Activated CD4-positive, alpha-beta memory T cell treated with anti-CD3 and anti-CD28 coated beads, Interleukin-2, amount 10 ng/mL, durations not matched to agents 7 days and 5 days (primary cell): ENCODE results near the gene CTLA4. TPM values are rescaled to one million over a fixed set of nuclear protein-coding genes. Genes with fewer than 3 reads are reported as not detected.
"Not testable (repeated sequence)": the region's sequence is repeated elsewhere in the genome, so short reads cannot be mapped to it uniquely, and the experiment has no call there.

ENCODE experiments used
- CTCF ChIA-PET: fragments of 350-600 bp; sonication (Branson Sonifier 250); formaldehyde crosslinking; loops from one replicate; lab custom pipeline; 2021; ENCODE audit warnings: antibody characterized with exemption, inconsistent platforms; lab: Charles Lee
- POLR2A ChIA-PET: fragments of 350-600 bp; sonication (Branson Sonifier 250); formaldehyde crosslinking; loops from one replicate; lab custom pipeline; 2021; ENCODE audit warnings: antibody characterized with exemption; lab: Charles Lee
- DNase-seq: peaks from one replicate; pipeline ENCODE4 v3.0.0-alpha.2; 2020
- H3K27ac Mint-ChIP-seq: one replicate; pipeline ENCODE4 v1.8.0; 2021; ENCODE audit warnings: mild to moderate bottlenecking, mixed read lengths
- H3K27me3 Mint-ChIP-seq: one replicate; pipeline ENCODE4 v1.8.0; 2021; ENCODE audit warnings: mixed read lengths
- H3K36me3 Mint-ChIP-seq: one replicate; pipeline ENCODE4 v1.8.0; 2021; ENCODE audit warnings: low read depth, mixed read lengths
- H3K4me1 Mint-ChIP-seq: one replicate; pipeline ENCODE4 v1.8.0; 2021; ENCODE audit warnings: mixed read lengths
- H3K4me3 Mint-ChIP-seq: one replicate; pipeline ENCODE4 v1.8.0; 2021; ENCODE audit warnings: mild to moderate bottlenecking, mixed read lengths
- H3K9me3 Mint-ChIP-seq: one replicate; pipeline ENCODE4 v1.8.0; 2021; ENCODE audit warnings: mixed read lengths
- total RNA-seq, 2 experiments: library from RNA; stranded (reverse); gene quantifications; one replicate each; pipeline ENCODE4 v1.2.3, GENCODE V29; 2021

CTLA4 gene
- total RNA-seq, 2 experiments from 2014 or later: 98.1 to 101 TPM

DNA sequence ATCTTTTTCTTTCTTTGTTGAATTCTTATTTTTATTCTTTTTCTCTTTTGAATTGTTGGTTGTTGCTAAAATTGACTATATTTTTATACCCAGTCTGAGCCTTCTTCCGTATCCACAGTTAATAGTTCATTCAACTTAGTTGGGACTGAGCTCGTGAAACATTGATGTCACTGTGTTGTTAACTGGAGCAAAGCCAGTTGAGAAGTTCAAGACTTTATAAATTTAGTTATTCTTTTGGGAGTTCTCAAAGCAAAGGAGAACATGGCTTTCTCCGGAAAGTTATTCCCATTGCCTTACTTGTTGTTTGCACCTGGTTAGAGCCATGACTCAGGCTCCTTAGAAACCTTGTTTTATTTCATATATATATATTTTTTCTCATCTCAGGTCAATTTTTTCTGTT is 8.8 kb downstream of the CTLA4 start:
- Mint-ChIP-seq H3K27me3 (no peaks in the 10 kb centered on the region), H3K36me3 (peaks cover 53% of the 10 kb centered on the region), H3K9me3 (peaks cover 3% of the 10 kb centered on the region), H3K4me3 (no peak overlapping the region), H3K4me1 (peaks cover 64% of the 10 kb centered on the region), H3K27ac (no peak overlapping the region)
- CTCF ChIA-PET: interaction anchor here (0.5 to 1.6 kb wide), 4 partner anchors 10 to 382 kb away, joined by 3 to 4 read pairs (median 3); no protein-coding TSS in a partner anchor
- no peak for DNase-seq
- POLR2A ChIA-PET: interaction anchor here (6.7 to 18.3 kb wide), 6 partner anchors 8 to 59 kb away, joined by 52 to 593 read pairs (median 173); partner anchors contain the start of genes CTLA4 and ICOS

DNA sequence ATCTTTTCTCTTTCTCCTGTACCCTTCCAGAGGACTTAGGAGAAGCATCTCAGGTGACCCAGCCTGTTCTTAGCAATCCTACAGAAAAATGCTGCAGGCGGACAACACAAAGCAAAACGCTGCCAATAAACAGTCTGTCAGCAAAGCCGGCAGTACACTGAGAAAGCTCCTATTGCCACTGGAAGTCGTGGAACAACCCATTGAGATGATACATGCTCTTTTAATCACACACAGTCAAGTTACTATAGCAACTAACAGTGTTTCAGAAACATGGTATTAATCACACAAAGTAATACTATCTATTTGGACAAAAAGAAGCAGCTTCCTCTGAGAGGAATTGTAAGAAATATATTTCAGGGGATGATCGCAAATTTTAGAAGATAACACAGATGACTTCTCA is 10.5 kb downstream of the CTLA4 start:
- peak overlapping the region; percentile 36 for H3K27ac Mint-ChIP-seq
- no peak overlapping the region for H3K4me3 Mint-ChIP-seq
- CTCF ChIA-PET: no interaction called here
- peaks cover 3% of the 10 kb centered on the region for H3K9me3 Mint-ChIP-seq
- peaks cover 36% of the 10 kb centered on the region for H3K36me3 Mint-ChIP-seq
- DNase-seq: no peak
- POLR2A ChIA-PET: interaction anchor here (2.5 to 18.3 kb wide), 4 partner anchors 10 to 24 kb away, joined by 14 to 593 read pairs (median 175); partner anchors contain the start of gene CTLA4
- no peaks in the 10 kb centered on the region for H3K27me3 Mint-ChIP-seq
- peaks cover 54% of the 10 kb centered on the region for H3K4me1 Mint-ChIP-seq

DNA sequence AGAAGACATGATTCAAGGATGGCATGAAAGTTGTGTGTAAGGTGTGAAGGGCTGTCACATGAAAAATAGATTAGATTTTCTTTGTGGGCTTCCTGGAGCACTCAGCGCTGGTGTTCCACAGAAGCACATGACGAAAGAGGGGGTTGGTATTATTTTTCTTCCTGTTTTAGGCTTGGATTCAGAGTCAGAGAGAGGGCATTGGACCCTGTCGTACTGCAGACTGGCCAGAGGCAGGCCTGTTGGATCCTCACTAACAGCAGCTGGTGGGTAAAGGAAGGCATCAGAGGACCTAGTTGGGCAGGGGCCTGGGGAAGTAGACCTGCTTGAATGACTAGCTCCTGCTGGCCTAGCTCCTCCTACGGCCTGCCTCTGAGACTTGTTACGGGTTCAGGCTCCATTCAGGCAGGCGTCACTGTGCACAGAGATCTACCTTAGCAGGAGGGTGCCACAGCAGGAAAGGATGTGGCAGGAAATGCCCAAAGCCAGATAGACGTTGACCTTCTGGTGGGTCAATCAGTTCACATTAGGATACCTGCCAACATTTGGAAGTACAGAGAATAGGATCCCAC is 13.1 kb downstream of the CTLA4 start:
- CTCF ChIA-PET: interaction anchor here (1.0 to 1.4 kb wide), 2 partner anchors 12 to 23 kb away, joined by 3 to 5 read pairs; no protein-coding TSS in a partner anchor
- H3K4me3 Mint-ChIP-seq: no peak overlapping the region
- no peaks in the 10 kb centered on the region for H3K27me3 Mint-ChIP-seq
- no peak overlapping the region for H3K27ac Mint-ChIP-seq
- peaks cover 44% of the 10 kb centered on the region for H3K4me1 Mint-ChIP-seq
- H3K36me3 Mint-ChIP-seq: peaks cover 10% of the 10 kb centered on the region
- POLR2A ChIA-PET: interaction anchor here (1.0 to 18.3 kb wide), 4 partner anchors 9 to 23 kb away, joined by 3 to 593 read pairs (median 28); partner anchors contain the start of gene CTLA4
- no peaks in the 10 kb centered on the region for H3K9me3 Mint-ChIP-seq
- no peak for DNase-seq

DNA sequence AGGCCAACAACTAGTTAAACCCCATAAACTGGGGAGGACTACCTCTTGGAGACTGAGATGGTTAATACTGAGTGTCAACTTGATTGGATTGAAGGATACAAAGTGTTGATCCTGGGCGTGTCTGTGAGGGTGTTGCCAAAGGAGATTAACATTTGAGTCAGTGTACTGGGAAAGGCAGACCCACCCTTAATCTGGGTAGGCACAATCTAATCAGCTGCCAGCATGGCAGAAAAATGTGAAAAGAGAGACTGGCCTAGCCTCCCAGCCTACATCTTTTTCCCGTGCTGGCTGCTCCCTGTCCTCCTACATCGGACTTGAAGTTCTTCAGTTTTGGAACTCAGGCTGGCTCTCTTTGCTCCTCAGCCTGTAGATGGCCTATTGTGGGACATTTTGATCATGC is 13.6 kb downstream of the CTLA4 start:
- H3K27me3 Mint-ChIP-seq, H3K27ac Mint-ChIP-seq, H3K4me3 Mint-ChIP-seq, H3K36me3 Mint-ChIP-seq, DNase-seq, H3K9me3 Mint-ChIP-seq: not testable (repeated sequence)
- POLR2A ChIA-PET: interaction anchor here (1.0 to 26.2 kb wide), 4 partner anchors 7 to 24 kb away, joined by 3 to 593 read pairs (median 322); partner anchors contain the start of gene CTLA4
- CTCF ChIA-PET: interaction anchor here (1.0 to 1.2 kb wide), 3 partner anchors 10 to 28 kb away, joined by 3 read pairs; no protein-coding TSS in a partner anchor
- H3K4me1 Mint-ChIP-seq: peaks cover 44% of the 10 kb centered on the region

DNA sequence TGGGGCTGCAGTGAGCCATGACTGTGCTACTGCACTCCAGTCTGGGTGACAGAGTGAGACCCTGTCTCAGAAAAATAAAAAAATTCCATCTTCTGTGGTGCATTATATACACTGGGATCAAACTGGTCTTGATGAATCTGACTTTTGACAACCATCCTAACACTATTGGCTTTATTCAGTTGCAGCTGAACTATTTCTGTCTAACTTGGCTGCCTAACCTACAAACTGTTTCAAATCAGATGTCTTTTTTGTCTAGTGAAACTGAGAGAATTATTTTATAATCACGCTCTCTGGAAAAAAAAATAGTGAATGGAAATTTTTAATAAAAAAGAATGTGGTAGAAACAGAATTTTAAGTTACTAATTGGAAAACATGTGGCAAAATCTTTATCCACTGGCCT is 15.0 kb downstream of the CTLA4 start:
- Mint-ChIP-seq H3K27ac (no peak overlapping the region), H3K27me3 (no peaks in the 10 kb centered on the region), H3K4me3 (no peak overlapping the region), H3K9me3 (no peaks in the 10 kb centered on the region), H3K4me1 (peaks cover 49% of the 10 kb centered on the region), H3K36me3 (peaks cover 3% of the 10 kb centered on the region)
- ChIA-PET POLR2A (interaction anchor here (18.3 to 26.2 kb wide), 2 partner anchors 9 to 12 kb away, joined by 593 read pairs; partner anchors contain the start of gene CTLA4), CTCF (interaction anchor here (0.9 kb wide), 1 partner anchor 13 kb away, joined by 3 read pairs; no protein-coding TSS in a partner anchor)
- no peak for DNase-seq

DNA sequence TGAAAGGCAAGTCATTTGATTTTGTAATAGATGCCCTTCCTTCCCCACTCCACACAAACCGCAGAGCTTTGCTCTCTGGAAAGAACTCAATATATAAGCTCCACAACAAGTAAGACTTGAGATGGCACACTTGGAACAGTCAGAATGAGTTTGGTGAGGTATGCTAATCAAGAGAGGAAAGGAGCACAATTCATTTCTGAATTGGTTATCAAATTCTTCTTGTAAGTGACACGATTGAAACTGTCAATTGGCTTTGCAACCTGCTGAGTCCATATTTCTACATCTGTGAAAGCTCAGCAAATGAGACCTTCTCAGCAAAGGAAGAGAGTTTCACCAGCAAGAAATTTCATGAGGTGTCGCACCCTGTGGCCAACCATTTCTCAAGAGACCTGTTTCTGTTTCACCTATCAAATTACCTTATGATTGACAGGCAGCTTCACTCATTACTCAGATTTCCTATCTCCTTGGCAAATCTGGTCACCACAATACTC is 19.1 kb downstream of the CTLA4 start:
- peak overlapping the region; percentile 1 for H3K4me3 Mint-ChIP-seq
- peaks cover 3% of the 10 kb centered on the region for H3K36me3 Mint-ChIP-seq
- DNase-seq: peak; percentile 69
- peak overlapping the region; percentile 83 for H3K27ac Mint-ChIP-seq
- CTCF ChIA-PET: interaction anchor here (0.5 to 3.0 kb wide), 11 partner anchors 11 to 461 kb away, joined by 3 to 17 read pairs (median 4); partner anchors contain the start of gene CTLA4
- peaks cover 77% of the 10 kb centered on the region for H3K4me1 Mint-ChIP-seq
- POLR2A ChIA-PET: interaction anchor here (1.1 to 26.2 kb wide), 18 partner anchors 11 to 648 kb away, joined by 3 to 593 read pairs (median 6); partner anchors contain the start of genes CTLA4 and ICOS
- peaks cover 2% of the 10 kb centered on the region for H3K9me3 Mint-ChIP-seq
- no peaks in the 10 kb centered on the region for H3K27me3 Mint-ChIP-seq

DNA sequence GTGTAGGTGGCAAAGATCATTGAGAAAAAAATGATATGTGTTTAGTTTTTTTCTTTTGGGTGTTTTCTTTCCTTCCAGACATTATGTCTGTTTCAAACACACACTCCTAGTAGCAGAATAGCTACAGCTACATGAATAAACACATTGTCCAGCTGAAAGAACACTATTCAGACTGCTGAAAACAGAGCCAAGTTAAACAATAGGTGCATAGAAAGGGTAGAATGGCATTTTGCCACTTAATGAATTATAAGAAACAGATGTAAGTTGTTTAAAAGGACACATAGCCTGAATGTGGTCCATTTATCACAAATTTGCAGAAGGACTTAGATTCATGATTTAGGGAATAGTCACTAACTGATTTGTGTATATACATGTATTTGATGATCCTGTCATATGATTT is 20.1 kb downstream of the CTLA4 start:
- ChIA-PET CTCF (interaction anchor here (1.2 to 3.0 kb wide), 7 partner anchors 10 to 31 kb away, joined by 3 to 17 read pairs (median 9); partner anchors contain the start of gene CTLA4), POLR2A (interaction anchor here (1.2 to 26.2 kb wide), 11 partner anchors 10 to 183 kb away, joined by 3 to 593 read pairs (median 11); partner anchors contain the start of genes CTLA4 and ICOS)
- Mint-ChIP-seq H3K9me3 (peaks cover 5% of the 10 kb centered on the region), H3K4me1 (peaks cover 80% of the 10 kb centered on the region), H3K4me3 (no peak overlapping the region), H3K27ac (peak overlapping the region; percentile 83), H3K27me3 (no peaks in the 10 kb centered on the region), H3K36me3 (peaks cover 3% of the 10 kb centered on the region)
- no peak for DNase-seq

- POLR2A ChIA-PET: interaction anchor here (0.6 to 26.2 kb wide), 5 partner anchors 9 to 206 kb away, joined by 3 to 593 read pairs (median 3); partner anchors contain the start of gene CTLA4
- Mint-ChIP-seq H3K27ac (peak overlapping the region; percentile 32), H3K36me3 (peaks cover 3% of the 10 kb centered on the region), H3K4me1 (peaks cover 87% of the 10 kb centered on the region), H3K9me3 (peaks cover 5% of the 10 kb centered on the region), H3K27me3 (no peaks in the 10 kb centered on the region), H3K4me3 (no peak overlapping the region)
- CTCF ChIA-PET: interaction anchor here (0.9 to 2.3 kb wide), 2 partner anchors 20 to 74 kb away, joined by 3 to 10 read pairs; no protein-coding TSS in a partner anchor
- DNase-seq: no peak
These were observed 22.0 kb downstream of the CTLA4 start for GRCh38 chr2:203889542-203889941.

GRCh38 chr2:203889944-203890343 is 22.4 kb downstream of the CTLA4 start:
- Mint-ChIP-seq H3K4me1 (peaks cover 88% of the 10 kb centered on the region), H3K27me3 (no peaks in the 10 kb centered on the region), H3K36me3 (peaks cover 3% of the 10 kb centered on the region), H3K9me3 (peaks cover 5% of the 10 kb centered on the region), H3K4me3 (no peak overlapping the region), H3K27ac (peak overlapping the region; percentile 32)
- ChIA-PET CTCF (interaction anchor here (0.9 to 2.3 kb wide), 2 partner anchors 20 to 75 kb away, joined by 3 to 10 read pairs; no protein-coding TSS in a partner anchor), POLR2A (interaction anchor here (1.0 to 26.2 kb wide), 3 partner anchors 16 to 36 kb away, joined by 3 to 593 read pairs (median 13); partner anchors contain the start of gene CTLA4)
- DNase-seq: no peak

DNA sequence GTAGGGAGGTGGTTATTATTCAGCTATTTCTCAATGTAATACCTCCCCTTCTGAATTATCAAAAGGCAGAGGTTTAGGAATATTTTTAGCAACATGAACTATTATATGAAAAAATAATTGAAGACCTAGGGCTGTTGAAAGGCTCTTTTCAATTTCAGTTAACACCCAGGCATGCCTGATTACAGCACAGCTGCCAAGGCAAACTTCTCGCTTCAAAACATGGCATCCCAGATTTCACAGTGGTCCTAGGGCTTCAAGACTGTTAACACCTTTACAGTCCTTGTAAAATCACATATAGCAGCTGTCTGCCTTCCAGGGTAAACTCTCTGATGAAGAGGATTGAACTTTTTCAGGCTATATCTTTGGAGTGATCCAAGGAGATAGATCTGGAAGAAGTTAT is 23.2 kb downstream of the CTLA4 start:
- POLR2A ChIA-PET: interaction anchor here (1.0 to 26.2 kb wide), 6 partner anchors 9 to 184 kb away, joined by 3 to 593 read pairs (median 4); partner anchors contain the start of genes CD28 and CTLA4
- Mint-ChIP-seq H3K36me3 (peaks cover 3% of the 10 kb centered on the region), H3K4me1 (peaks cover 85% of the 10 kb centered on the region), H3K27ac (peak overlapping the region; percentile 69), H3K9me3 (peaks cover 5% of the 10 kb centered on the region), H3K27me3 (no peaks in the 10 kb centered on the region), H3K4me3 (no peak overlapping the region)
- no peak for DNase-seq
- CTCF ChIA-PET: interaction anchor here (1.8 to 2.3 kb wide), 2 partner anchors 17 to 19 kb away, joined by 4 to 10 read pairs; no protein-coding TSS in a partner anchor

GRCh38 chr2:203891474-203891873 is 23.9 kb downstream of the CTLA4 start:
- no peaks in the 10 kb centered on the region for H3K27me3 Mint-ChIP-seq
- CTCF ChIA-PET: interaction anchor here (1.8 kb wide), 1 partner anchor 18 kb away, joined by 4 read pairs; no protein-coding TSS in a partner anchor
- POLR2A ChIA-PET: interaction anchor here (1.0 to 26.2 kb wide), 7 partner anchors 9 to 185 kb away, joined by 3 to 593 read pairs (median 4); partner anchors contain the start of genes CD28 and CTLA4
- no peak overlapping the region for H3K4me3 Mint-ChIP-seq
- peak; percentile 69 for DNase-seq
- H3K9me3 Mint-ChIP-seq: peaks cover 5% of the 10 kb centered on the region
- H3K36me3 Mint-ChIP-seq: peaks cover 5% of the 10 kb centered on the region
- H3K27ac Mint-ChIP-seq: peak overlapping the region; percentile 69
- peaks cover 84% of the 10 kb centered on the region for H3K4me1 Mint-ChIP-seq

DNA sequence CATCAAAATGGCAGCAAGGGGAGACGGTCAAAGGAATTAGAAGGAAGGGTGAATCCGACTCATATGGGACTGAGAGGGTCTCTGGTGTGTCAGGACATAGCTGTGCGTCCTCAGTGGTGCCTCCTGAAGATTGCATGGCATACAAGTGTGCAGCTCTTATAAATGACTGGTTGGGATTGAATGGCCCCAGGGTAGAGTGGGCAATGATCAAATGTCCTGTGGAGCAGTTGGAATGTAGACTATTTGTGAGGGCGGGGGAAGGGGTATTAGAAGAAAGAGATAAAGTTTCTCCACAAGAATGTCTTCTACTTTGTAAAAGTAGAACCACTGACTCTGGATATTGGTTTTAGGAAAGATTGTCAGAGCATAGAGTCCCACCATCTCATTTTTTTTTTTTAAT is 24.6 kb downstream of the CTLA4 start:
- ChIA-PET POLR2A (interaction anchor here (1.2 to 26.2 kb wide), 3 partner anchors 11 to 31 kb away, joined by 3 to 593 read pairs (median 13); partner anchors contain the start of gene CTLA4), CTCF (interaction anchor here (1.8 kb wide), 1 partner anchor 19 kb away, joined by 4 read pairs; no protein-coding TSS in a partner anchor)
- DNase-seq: no peak
- peaks cover 11% of the 10 kb centered on the region for H3K36me3 Mint-ChIP-seq
- peaks cover 84% of the 10 kb centered on the region for H3K4me1 Mint-ChIP-seq
- H3K27ac Mint-ChIP-seq: no peak overlapping the region
- peaks cover 5% of the 10 kb centered on the region for H3K9me3 Mint-ChIP-seq
- no peak overlapping the region for H3K4me3 Mint-ChIP-seq
- no peaks in the 10 kb centered on the region for H3K27me3 Mint-ChIP-seq
